ENCODE results near the gene DPM2.

DNA sequence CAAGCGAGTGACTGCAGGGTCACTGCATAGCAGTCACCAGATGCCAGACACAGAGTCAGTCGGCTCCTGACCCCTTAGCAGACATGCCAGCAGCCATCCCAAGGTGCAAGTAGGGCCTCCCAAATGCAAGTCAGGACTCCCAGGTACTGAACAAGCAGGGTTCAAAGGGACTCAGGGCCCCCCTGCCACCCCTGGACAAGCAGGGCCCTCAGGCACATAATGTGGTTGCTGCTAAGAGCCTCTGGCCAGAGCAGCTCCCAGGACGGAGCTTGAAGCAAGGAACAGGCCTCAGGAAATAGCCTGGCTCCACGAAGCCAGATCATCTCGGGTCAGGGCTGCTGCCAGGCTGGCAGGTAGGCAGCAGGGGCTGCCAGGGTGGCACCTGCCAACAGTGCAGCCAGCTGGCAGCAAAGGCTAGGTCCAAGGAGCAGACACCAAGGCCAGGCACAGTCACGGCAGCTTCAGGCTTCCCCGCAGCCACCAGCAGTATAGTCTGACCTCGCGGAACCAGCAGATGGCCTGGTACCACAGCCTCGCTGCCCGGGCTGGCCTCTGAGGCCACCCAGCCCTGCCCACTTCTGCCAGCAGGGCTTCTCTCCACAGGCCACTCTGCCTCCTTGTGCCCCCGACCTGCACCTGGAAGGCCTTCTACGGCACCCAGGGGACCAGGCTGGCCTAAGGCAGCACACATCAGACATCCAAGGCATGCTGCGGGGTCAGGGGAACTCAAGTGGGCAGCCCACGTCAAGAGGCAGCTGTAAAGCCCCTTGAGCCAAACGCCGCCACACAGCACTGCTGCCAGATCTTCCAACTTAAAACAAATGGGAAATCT is 35.7 kb upstream of the DPM2 start:
- TF ChIP-seq, protein P1, sequence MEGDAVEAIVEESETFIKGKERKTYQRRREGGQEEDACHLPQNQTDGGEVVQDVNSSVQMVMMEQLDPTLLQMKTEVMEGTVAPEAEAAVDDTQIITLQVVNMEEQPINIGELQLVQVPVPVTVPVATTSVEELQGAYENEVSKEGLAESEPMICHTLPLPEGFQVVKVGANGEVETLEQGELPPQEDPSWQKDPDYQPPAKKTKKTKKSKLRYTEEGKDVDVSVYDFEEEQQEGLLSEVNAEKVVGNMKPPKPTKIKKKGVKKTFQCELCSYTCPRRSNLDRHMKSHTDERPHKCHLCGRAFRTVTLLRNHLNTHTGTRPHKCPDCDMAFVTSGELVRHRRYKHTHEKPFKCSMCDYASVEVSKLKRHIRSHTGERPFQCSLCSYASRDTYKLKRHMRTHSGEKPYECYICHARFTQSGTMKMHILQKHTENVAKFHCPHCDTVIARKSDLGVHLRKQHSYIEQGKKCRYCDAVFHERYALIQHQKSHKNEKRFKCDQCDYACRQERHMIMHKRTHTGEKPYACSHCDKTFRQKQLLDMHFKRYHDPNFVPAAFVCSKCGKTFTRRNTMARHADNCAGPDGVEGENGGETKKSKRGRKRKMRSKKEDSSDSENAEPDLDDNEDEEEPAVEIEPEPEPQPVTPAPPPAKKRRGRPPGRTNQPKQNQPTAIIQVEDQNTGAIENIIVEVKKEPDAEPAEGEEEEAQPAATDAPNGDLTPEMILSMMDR (IDR thresholded peaks at IDR 0.05): no peak
- no peak for TF ChIP-seq POLR2A (IDR thresholded peaks at IDR 0.05)
